ENCODE data around the gene ATP8B1. TPM values are rescaled to one million over a fixed set of nuclear protein-coding genes. Genes with fewer than 3 reads are reported as not detected.

ATP8B1 gene
- total RNA-seq, 1 donor from 2014 or later = 20.8 TPM

- no peak overlapping the region for H3K4me3 ChIP-seq (ENCODE audit: low read depth, low read length)
- no peak for FAIRE-seq
Measured at GRCh38 chr18:57640236-57640635, 162.9 kb downstream of the ATP8B1 start.

GRCh38 chr18:57635003-57635822 is 167.9 kb downstream of the ATP8B1 start:
- FAIRE-seq = no peak

More at GRCh38 chr18:57640236-57640635, 162.9 kb downstream of the ATP8B1 start:
- Histone ChIP-seq H3K36me3 (ENCODE audit: control insufficient read depth, insufficient read depth, low read length) (no peaks in the 10 kb centered on the region), H3K27me3 (ENCODE audit: control insufficient read depth, insufficient read depth, low read length) (no peaks in the 10 kb centered on the region)
- TF ChIP-seq CTCF (IDR thresholded peaks at IDR 0.05; ENCODE audit: insufficient read depth, low read length, severe bottlenecking) = no peak
- no peak for DNase-seq (ENCODE audit: low read depth)

GRCh38 chr18:57631697-57632096 is 171.4 kb downstream of the ATP8B1 start:
- no peak for FAIRE-seq
- no peak overlapping the region for H3K4me3 ChIP-seq (ENCODE audit: low read depth, low read length)
- no peaks in the 10 kb centered on the region for H3K36me3 ChIP-seq (ENCODE audit: control insufficient read depth, insufficient read depth, low read length)
- DNase-seq (ENCODE audit: low read depth) = no peak
- TF ChIP-seq CTCF (IDR thresholded peaks at IDR 0.05; ENCODE audit: insufficient read depth, low read length, severe bottlenecking) = no peak
- H3K27me3 ChIP-seq (ENCODE audit: control insufficient read depth, insufficient read depth, low read length) = no peaks in the 10 kb centered on the region

More at GRCh38 chr18:57635003-57635822, 167.9 kb downstream of the ATP8B1 start:
- no peaks in the 10 kb centered on the region for H3K27me3 ChIP-seq (ENCODE audit: control insufficient read depth, insufficient read depth, low read length)
- no peak for TF ChIP-seq CTCF (IDR thresholded peaks at IDR 0.05; ENCODE audit: insufficient read depth, low read length, severe bottlenecking)
- H3K36me3 ChIP-seq (ENCODE audit: control insufficient read depth, insufficient read depth, low read length) = no peaks in the 10 kb centered on the region
- no peak for DNase-seq (ENCODE audit: low read depth)
- H3K4me3 ChIP-seq (ENCODE audit: low read depth, low read length) = no peak overlapping the region

- no peak for FAIRE-seq
- Histone ChIP-seq H3K27me3 (ENCODE audit: control insufficient read depth, insufficient read depth, low read length) (no peaks in the 10 kb centered on the region), H3K36me3 (ENCODE audit: control insufficient read depth, insufficient read depth, low read length) (no peaks in the 10 kb centered on the region), H3K4me3 (ENCODE audit: low read depth, low read length) (peak overlapping the region; percentile 60)
- no peak for DNase-seq (ENCODE audit: low read depth)
- no peak for TF ChIP-seq CTCF (IDR thresholded peaks at IDR 0.05; ENCODE audit: insufficient read depth, low read length, severe bottlenecking)
Measured at GRCh38 chr18:57630754-57631595, 172.1 kb downstream of the ATP8B1 start.

GRCh38 chr18:57630002-57630753 is 172.9 kb downstream of the ATP8B1 start:
- no peaks in the 10 kb centered on the region for H3K36me3 ChIP-seq (ENCODE audit: control insufficient read depth, insufficient read depth, low read length)
- peak; percentile 78 for TF ChIP-seq CTCF (IDR thresholded peaks at IDR 0.05; ENCODE audit: insufficient read depth, low read length, severe bottlenecking)
- peak overlapping the region; percentile 60 for H3K4me3 ChIP-seq (ENCODE audit: low read depth, low read length)
- no peaks in the 10 kb centered on the region for H3K27me3 ChIP-seq (ENCODE audit: control insufficient read depth, insufficient read depth, low read length)
- no peak for FAIRE-seq
- DNase-seq (ENCODE audit: low read depth) = peak; percentile 75
